Measurements from ENCODE around the gene SPPL3.
"Not testable (repeated sequence)": the region's sequence is repeated elsewhere in the genome, so short reads cannot be mapped to it uniquely, and the experiment has no call there.

SPPL3 gene

GRCh38 chr12:120734210-120734609, 169.9 kb downstream of the SPPL3 start:
- Histone ChIP-seq H3K27me3 (ENCODE audit: insufficient read depth, low read depth) (no peaks in the 10 kb centered on the region), H3K4me1 (ENCODE audit: low read depth, poor library complexity, severe bottlenecking) (no peaks in the 10 kb centered on the region), H3K27ac (no peak overlapping the region), H3K9ac (no peak overlapping the region), H2AFZ (ENCODE audit: low read depth) (no peak overlapping the region), H4K20me1 (ENCODE audit: insufficient read depth) (no peaks in the 10 kb centered on the region), H3K79me2 (ENCODE audit: insufficient read depth, low read depth) (no peaks in the 10 kb centered on the region), H3K36me3 (ENCODE audit: insufficient read depth) (no peaks in the 10 kb centered on the region), H3K4me3 (IDR thresholded peaks at IDR 0.05; ENCODE audit: insufficient read depth, low read depth, low read length) (no peak overlapping the region), H3K4me2 (no peak overlapping the region)
- TF ChIP-seq CTCF (conservative IDR thresholded peaks at IDR 0.05; ENCODE audit: low read depth, low read length): no peak

DNA sequence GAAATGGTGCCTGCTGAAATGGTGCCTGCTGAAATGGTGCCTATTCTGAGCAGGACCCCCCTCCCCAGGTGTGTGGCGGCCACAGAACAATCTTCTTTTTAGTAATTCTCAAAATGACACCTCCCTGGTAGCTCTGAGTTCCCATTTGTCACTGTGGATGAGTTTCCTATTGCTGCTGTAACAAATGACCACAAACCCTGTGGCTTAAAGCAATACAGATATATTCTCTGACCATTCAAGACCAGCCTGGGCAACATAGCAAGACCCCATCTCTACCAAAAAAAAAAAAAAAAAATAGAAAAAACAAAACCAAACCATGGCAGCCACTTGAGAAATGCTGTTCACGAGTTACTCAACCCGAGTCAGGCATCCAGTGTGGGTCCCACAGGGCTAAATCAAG, 170.6 kb downstream of the SPPL3 start:
- no peak overlapping the region for H3K9ac ChIP-seq
- H3K4me3 ChIP-seq (IDR thresholded peaks at IDR 0.05; ENCODE audit: insufficient read depth, low read depth, low read length): no peak overlapping the region
- no peaks in the 10 kb centered on the region for H4K20me1 ChIP-seq (ENCODE audit: insufficient read depth)
- no peak overlapping the region for H2AFZ ChIP-seq (ENCODE audit: low read depth)
- no peaks in the 10 kb centered on the region for H3K36me3 ChIP-seq (ENCODE audit: insufficient read depth)
- no peaks in the 10 kb centered on the region for H3K79me2 ChIP-seq (ENCODE audit: insufficient read depth, low read depth)
- no peak overlapping the region for H3K27ac ChIP-seq
- H3K4me2 ChIP-seq: no peak overlapping the region
- H3K4me1 ChIP-seq (ENCODE audit: low read depth, poor library complexity, severe bottlenecking): no peaks in the 10 kb centered on the region
- TF ChIP-seq CTCF (conservative IDR thresholded peaks at IDR 0.05; ENCODE audit: low read depth, low read length): no peak
- no peaks in the 10 kb centered on the region for H3K27me3 ChIP-seq (ENCODE audit: insufficient read depth, low read depth)

DNA sequence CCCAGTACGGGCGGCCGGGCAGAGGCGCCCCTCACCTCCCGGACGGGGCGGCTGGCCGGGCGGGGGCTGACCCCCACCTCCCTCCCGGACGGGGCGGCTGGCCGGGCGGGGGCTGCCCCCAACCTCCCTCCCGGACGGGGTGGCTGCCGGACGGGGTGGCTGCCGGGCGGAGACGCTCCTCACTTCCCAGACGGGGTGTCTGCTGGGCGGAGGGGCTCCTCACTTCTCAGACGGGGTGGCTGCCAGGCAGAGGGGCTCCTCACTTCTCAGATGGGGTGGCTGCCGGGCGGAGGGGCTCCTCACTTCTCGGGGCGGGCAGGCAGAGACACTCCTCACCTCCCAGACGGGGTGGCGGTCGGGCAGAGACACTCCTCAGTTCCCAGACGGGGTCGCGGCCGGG, 172.0 kb downstream of the SPPL3 start:
- not testable (repeated sequence) for H3K79me2 ChIP-seq (ENCODE audit: insufficient read depth, low read depth)

GRCh38 chr12:120726961-120727360, 177.2 kb downstream of the SPPL3 start:
- Histone ChIP-seq H4K20me1 (ENCODE audit: insufficient read depth) (no peaks in the 10 kb centered on the region), H3K79me2 (ENCODE audit: insufficient read depth, low read depth) (no peaks in the 10 kb centered on the region), H3K4me3 (IDR thresholded peaks at IDR 0.05; ENCODE audit: insufficient read depth, low read depth, low read length) (no peak overlapping the region), H3K9ac (no peak overlapping the region), H3K27ac (no peak overlapping the region), H2AFZ (ENCODE audit: low read depth) (no peak overlapping the region), H3K4me2 (no peak overlapping the region), H3K36me3 (ENCODE audit: insufficient read depth) (no peaks in the 10 kb centered on the region), H3K4me1 (ENCODE audit: low read depth, poor library complexity, severe bottlenecking) (no peaks in the 10 kb centered on the region), H3K27me3 (ENCODE audit: insufficient read depth, low read depth) (no peaks in the 10 kb centered on the region)
- no peak for TF ChIP-seq CTCF (conservative IDR thresholded peaks at IDR 0.05; ENCODE audit: low read depth, low read length)

More for the DNA sequence above, 172.0 kb downstream of the SPPL3 start:
- H3K4me1 ChIP-seq (ENCODE audit: low read depth, poor library complexity, severe bottlenecking); H3K36me3 ChIP-seq (ENCODE audit: insufficient read depth); H3K27me3 ChIP-seq (ENCODE audit: insufficient read depth, low read depth); H3K4me3 ChIP-seq (IDR thresholded peaks at IDR 0.05; ENCODE audit: insufficient read depth, low read depth, low read length); H4K20me1 ChIP-seq (ENCODE audit: insufficient read depth); H3K9ac ChIP-seq; H2AFZ ChIP-seq (ENCODE audit: low read depth); H3K27ac ChIP-seq; H3K4me2 ChIP-seq: not testable (repeated sequence)

DNA sequence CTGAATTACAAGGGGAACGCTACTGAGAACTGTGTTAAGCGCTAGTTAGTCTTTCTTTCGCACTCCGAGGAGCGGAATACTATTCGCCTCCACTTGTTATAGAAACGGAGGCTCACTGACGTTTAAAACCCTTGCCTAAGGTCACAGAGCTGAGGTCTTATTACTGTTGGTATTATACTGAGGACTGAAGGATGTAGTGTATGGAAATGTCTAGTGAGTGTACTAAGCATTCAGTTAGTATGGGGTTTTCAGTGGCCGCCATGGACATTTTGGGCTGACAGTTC, 177.7 kb downstream of the SPPL3 start:
- Histone ChIP-seq H3K79me2 (ENCODE audit: insufficient read depth, low read depth) (no peaks in the 10 kb centered on the region), H2AFZ (ENCODE audit: low read depth) (no peak overlapping the region), H3K27me3 (ENCODE audit: insufficient read depth, low read depth) (no peaks in the 10 kb centered on the region), H3K4me1 (ENCODE audit: low read depth, poor library complexity, severe bottlenecking) (no peaks in the 10 kb centered on the region), H3K36me3 (ENCODE audit: insufficient read depth) (no peaks in the 10 kb centered on the region), H3K9ac (no peak overlapping the region), H3K4me2 (no peak overlapping the region), H4K20me1 (ENCODE audit: insufficient read depth) (no peaks in the 10 kb centered on the region), H3K27ac (no peak overlapping the region), H3K4me3 (IDR thresholded peaks at IDR 0.05; ENCODE audit: insufficient read depth, low read depth, low read length) (no peak overlapping the region)
- TF ChIP-seq CTCF (conservative IDR thresholded peaks at IDR 0.05; ENCODE audit: low read depth, low read length): no peak
